ENCODE measurements around the gene GSTM3.
"Not testable (repeated sequence)": the region's sequence is repeated elsewhere in the genome, so short reads cannot be mapped to it uniquely, and the experiment has no call there.

The GSTM3 gene

DNA sequence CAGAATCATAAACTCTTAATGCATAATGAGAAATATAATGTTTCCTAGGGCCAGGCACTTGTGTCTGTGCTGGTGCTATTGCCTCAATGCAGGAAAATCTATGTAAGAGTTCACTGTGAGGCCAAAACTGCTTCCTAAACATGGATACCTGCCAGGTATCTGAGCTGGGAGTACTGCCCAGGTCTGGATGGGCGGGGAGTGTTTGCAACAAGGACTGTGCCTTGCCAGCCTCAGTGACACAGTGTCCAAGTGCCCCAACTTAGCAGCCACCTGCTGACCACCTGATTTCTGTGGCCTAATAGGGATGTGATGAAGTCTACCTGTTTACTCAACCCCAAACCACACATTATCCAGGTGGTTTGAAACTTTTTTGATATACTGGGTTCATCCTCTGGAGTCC lies 55.4 kb downstream of the GSTM3 start:
- H3K36me3 ChIP-seq (replicated peaks; ENCODE audit: insufficient read depth, low read length); H4K20me1 ChIP-seq (ENCODE audit: insufficient read depth, low read length); H3K4me2 ChIP-seq (ENCODE audit: low read depth, low read length); H3K9ac ChIP-seq (ENCODE audit: low read length); H3K9me2 ChIP-seq (replicated peaks; ENCODE audit: insufficient read depth, low read length); H2AFZ ChIP-seq (ENCODE audit: low read length); H3K27ac ChIP-seq (ENCODE audit: low read length); H3K4me3 ChIP-seq (ENCODE audit: low read length); H3K4me1 ChIP-seq (ENCODE audit: low read length); H3K79me2 ChIP-seq (ENCODE audit: low read length); H3K27me3 ChIP-seq (replicated peaks; ENCODE audit: insufficient read depth, low read length); H3F3A ChIP-seq (ENCODE audit: insufficient read depth, low read length); H3K9me3 ChIP-seq (replicated peaks; ENCODE audit: insufficient read depth, low read length); DNase-seq: not testable (repeated sequence)

GRCh38 chr1:109684777-109685176 lies 56.1 kb downstream of the GSTM3 start:
- H3K4me1 ChIP-seq (ENCODE audit: low read length); H3K36me3 ChIP-seq (replicated peaks; ENCODE audit: insufficient read depth, low read length); H3K9me2 ChIP-seq (replicated peaks; ENCODE audit: insufficient read depth, low read length); H3K9me3 ChIP-seq (replicated peaks; ENCODE audit: insufficient read depth, low read length); H3K4me2 ChIP-seq (ENCODE audit: low read depth, low read length); H3F3A ChIP-seq (ENCODE audit: insufficient read depth, low read length); H3K9ac ChIP-seq (ENCODE audit: low read length); H3K4me3 ChIP-seq (ENCODE audit: low read length); DNase-seq; H3K79me2 ChIP-seq (ENCODE audit: low read length); H4K20me1 ChIP-seq (ENCODE audit: insufficient read depth, low read length); H2AFZ ChIP-seq (ENCODE audit: low read length); H3K27me3 ChIP-seq (replicated peaks; ENCODE audit: insufficient read depth, low read length); H3K27ac ChIP-seq (ENCODE audit: low read length): not testable (repeated sequence)

Data from MM.1S (cell line).